ENCODE data around the gene ANKHD1. TPM values are rescaled to one million over a fixed set of nuclear protein-coding genes. Genes with fewer than 3 reads are reported as not detected.

ANKHD1 gene
- total and polyA plus RNA-seq, 2 of the 8 experiments (the other 6 are each of a cell fraction or from before 2014, with no cell fraction given): 69.9 to 108 TPM

DNA sequence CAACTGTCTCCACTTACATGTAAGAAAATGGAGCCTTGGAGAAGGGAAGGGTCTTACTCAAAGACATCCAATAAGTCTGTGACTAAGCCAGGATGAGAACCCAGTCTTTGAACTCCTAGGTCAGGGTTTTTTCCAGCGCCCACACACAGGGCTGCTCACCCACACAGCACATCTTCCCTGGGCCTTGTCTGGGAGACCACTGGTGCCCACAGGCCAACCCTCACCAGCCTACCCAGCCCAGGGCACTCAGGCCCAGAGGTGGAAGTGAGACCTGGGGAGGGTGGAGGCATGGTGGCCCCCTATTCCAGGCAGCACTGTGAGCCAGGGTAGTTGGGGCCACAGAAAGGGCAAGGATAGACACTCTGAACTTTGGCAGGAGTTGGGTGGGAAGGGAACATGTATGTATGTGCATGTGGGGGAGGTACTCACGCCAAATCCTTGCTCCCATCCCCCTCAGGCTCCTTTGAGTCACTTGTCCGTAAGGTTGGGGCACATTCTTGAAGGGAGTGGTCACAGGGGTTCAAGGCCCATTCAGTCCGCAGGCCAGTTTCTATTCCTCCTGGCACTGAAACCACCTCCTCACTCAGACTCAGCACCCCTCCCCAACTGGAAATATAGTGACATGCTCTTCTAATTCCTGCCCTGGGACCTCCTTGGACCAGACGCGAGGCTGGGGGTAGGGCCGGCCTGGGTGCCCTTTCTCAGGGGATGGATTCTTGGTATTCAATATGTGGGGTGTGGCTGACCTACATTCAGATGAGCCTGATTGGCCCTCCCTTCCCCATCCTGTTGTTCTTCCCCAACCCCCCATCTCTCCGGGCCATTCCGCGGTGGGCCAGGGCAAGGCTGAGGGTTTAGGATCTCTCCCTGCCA is 44.5 kb upstream of the ANKHD1 start:
- H3K9ac ChIP-seq (replicated peaks in 1 of 4; ENCODE audit: extremely low read depth in 1 of 4, low read depth in 3 of 4, low read length in 3 of 4): no peak overlapping the region
- H3K4ac ChIP-seq (replicated peaks; ENCODE audit: insufficient read length, low read depth, low read length): no peak overlapping the region
- no peaks in the 10 kb centered on the region for H3K9me3 ChIP-seq (ENCODE audit: insufficient read depth in 2 of 2, low read depth in 1 of 2, low read length in 1 of 2)
- no peak overlapping the region; the same call in 1 of the 2 replicates for H2AK5ac ChIP-seq (ENCODE audit: low read depth, low read length)
- no peak overlapping the region for H2BK20ac ChIP-seq (ENCODE audit: low read length)
- H3K23ac ChIP-seq (ENCODE audit: insufficient read length): no peak overlapping the region
- no peak overlapping the region for H2BK12ac ChIP-seq (ENCODE audit: low read depth, low read length)
- H3K4me2 ChIP-seq (ENCODE audit: insufficient read depth in 1 of 2, low read depth in 2 of 2, low read length in 2 of 2): peak overlapping the region in 1 of 2 experiments; percentile 25; a peak in 1 of 4 replicates
- TF ChIP-seq SP1 (IDR thresholded peaks at IDR 0.05; ENCODE audit: low read depth, low read length): 0 out of 2 replicates have a peak, but pooled peaks have one; percentile 13
- TF ChIP-seq SP2 (IDR thresholded peaks at IDR 0.05; ENCODE audit: low read length): no peak
- H3K4me1 ChIP-seq (replicated peaks in 1 of 4; ENCODE audit: control insufficient read depth in 3 of 4, insufficient read depth in 4 of 4, low read length in 3 of 4): peaks cover 0 to 5% (median 0%) of the 10 kb centered on the region in 4 experiments; a peak in 2 of 7 replicates
- no peak overlapping the region for H3K4me3 ChIP-seq (ENCODE audit: extremely low read depth in 1 of 4, insufficient read depth in 2 of 4, low read depth in 3 of 4, low read length in 4 of 4)
- H3K36me3 ChIP-seq (ENCODE audit: control insufficient read depth in 2 of 4, insufficient read depth in 4 of 4, low read length in 3 of 4): no peaks in the 10 kb centered on the region
- H3K56ac ChIP-seq (replicated peaks; ENCODE audit: insufficient read length, low read depth, low read length): no peak overlapping the region
- CTCF ChIA-PET (ENCODE audit: partially characterized antibody): interaction anchor here (1.2 to 15.0 kb wide), 5 partner anchors 7 to 107 kb away, joined by 4 to 676 read pairs (median 15); partner anchors contain the start of gene HBEGF
- no peaks in the 10 kb centered on the region for H3K79me1 ChIP-seq (ENCODE audit: low read depth, low read length)
- H3K79me2 ChIP-seq (ENCODE audit: control insufficient read depth in 1 of 2, insufficient read depth in 2 of 2, low read length in 2 of 2): no peaks in the 10 kb centered on the region
- H2BK15ac ChIP-seq (ENCODE audit: low read length): no peak overlapping the region
- DNase-seq (ENCODE audit: low read depth in 1 of 2, low spot score in 2 of 2) (no peak), FAIRE-seq (no peak)
- H3K27ac ChIP-seq (ENCODE audit: low read depth, low read length): peak overlapping the region; percentile 19; the same call in 1 of the 2 replicates
- H4K5ac ChIP-seq (ENCODE audit: insufficient read length, low read depth, low read length): no peak overlapping the region
- 48% methylated on average over 10 of the region's 10 CpGs; no CpG with 5 or more reads in 1 of the 2 experiments for WGBS, 2 experiments (ENCODE audit: extremely low coverage in 1 of 2, insufficient coverage in 1 of 2, insufficient read length in 1 of 2, insufficient replicate concordance in 2 of 2, low coverage in 1 of 2, low lambda C conversion rate in 2 of 2, missing lambda C conversion rate in 1 of 2)
- no peak overlapping the region for H2BK120ac ChIP-seq (replicated peaks; ENCODE audit: low read depth, low read length)
- H3K18ac ChIP-seq (ENCODE audit: extremely low read depth, low read length): no peak overlapping the region
- H4K20me1 ChIP-seq (replicated peaks in 1 of 2; ENCODE audit: control insufficient read depth in 1 of 2, insufficient read depth in 2 of 2, low read length in 2 of 2): no peaks in the 10 kb centered on the region
- H3K14ac ChIP-seq (ENCODE audit: insufficient read length): no peak overlapping the region
- POLR2A ChIA-PET (ENCODE audit: partially characterized antibody): interaction anchor here (1.7 to 2.8 kb wide), 2 partner anchors 11 to 111 kb away, joined by 3 to 16 read pairs; partner anchors contain the start of gene HBEGF
- H4K8ac ChIP-seq (ENCODE audit: extremely low read depth, insufficient read depth, low read length): no peak overlapping the region; the same call in 1 of the 2 replicates
- H4K91ac ChIP-seq (replicated peaks; ENCODE audit: insufficient read length, low read length): no peak overlapping the region
- 0 out of 2 replicates have a peak overlapping the region, but pooled peaks have one; percentile 30 for H2BK5ac ChIP-seq (ENCODE audit: low read depth, low read length)
- H3K27me3 ChIP-seq (replicated peaks in 1 of 4; ENCODE audit: control insufficient read depth in 3 of 4, extremely low read depth in 1 of 4, insufficient read depth in 3 of 4, low read length in 3 of 4): no peaks in the 10 kb centered on the region
- H3K23me2 ChIP-seq (ENCODE audit: low read depth, low read length): no peaks in the 10 kb centered on the region
- peak overlapping the region; percentile 41; the same call in 1 of the 2 replicates for H2AFZ ChIP-seq (ENCODE audit: low read length)

All from H1 (cell line).